ENCODE results near the gene EVPL.
"Not testable (repeated sequence)": the region's sequence is repeated elsewhere in the genome, so short reads cannot be mapped to it uniquely, and the experiment has no call there.

Gene EVPL

GRCh38 chr17:75970011-75970523 is 57.0 kb downstream of the EVPL start:
- ChIA-PET CTCF (no interaction called here), POLR2A (interaction anchor here (1.3 to 1.7 kb wide), 2 partner anchors 9 to 29 kb away, joined by 3 to 7 read pairs; partner anchors contain the start of genes ACOX1, FBF1 and TEN1)
- no peak overlapping the region for H3K4me3 ChIP-seq (ENCODE audit: low read depth, low read length)
- H3K9me3 ChIP-seq (ENCODE audit: control insufficient read depth, insufficient read depth, low read depth, low read length): no peaks in the 10 kb centered on the region
- TF ChIP-seq ZNF169 (tag by site-specific recombination; IDR thresholded peaks at IDR 0.05) (no peak), PRDM10 (tag by site-specific recombination; IDR thresholded peaks at IDR 0.05) (peak; percentile 57; the same call in 1 of the 2 replicates)
- no peaks in the 10 kb centered on the region for H3K4me1 ChIP-seq (ENCODE audit: control insufficient read depth, insufficient read depth, low read length)
- peak overlapping the region; percentile 27; the same call in 1 of the 2 replicates for H3K27ac ChIP-seq (ENCODE audit: extremely low read depth, low read depth, low read length)
- H3K36me3 ChIP-seq (ENCODE audit: control insufficient read depth in 2 of 2, insufficient read depth in 1 of 2, low read length in 2 of 2): peaks cover 39 to 52% of the 10 kb centered on the region in 2 experiments; a peak in 2 of 3 replicates

GRCh38 chr17:75969044-75969443 is 58.1 kb downstream of the EVPL start:
- H3K4me1 ChIP-seq (ENCODE audit: control insufficient read depth, insufficient read depth, low read length); H3K27ac ChIP-seq (ENCODE audit: extremely low read depth, low read depth, low read length); H3K9me3 ChIP-seq (ENCODE audit: control insufficient read depth, insufficient read depth, low read depth, low read length); H3K4me3 ChIP-seq (ENCODE audit: low read depth, low read length): not testable (repeated sequence)
- ChIA-PET CTCF (interaction anchor here (0.8 to 1.3 kb wide), 3 partner anchors 32 to 92 kb away, joined by 4 to 15 read pairs (median 4); partner anchors contain the start of gene CDK3), POLR2A (interaction anchor here (0.6 to 1.8 kb wide), 4 partner anchors 10 to 78 kb away, joined by 5 to 8 read pairs (median 6); partner anchors contain the start of genes ACOX1, FBF1 and TEN1)
- peaks cover 38 to 49% of the 10 kb centered on the region in 2 experiments; a peak in 2 of 3 replicates for H3K36me3 ChIP-seq (ENCODE audit: control insufficient read depth in 2 of 2, insufficient read depth in 1 of 2, low read length in 2 of 2)

- Histone ChIP-seq H3K27ac (ENCODE audit: extremely low read depth, low read depth, low read length) (no peak overlapping the region), H3K4me1 (ENCODE audit: control insufficient read depth, insufficient read depth, low read length) (no peaks in the 10 kb centered on the region), H3K36me3 (ENCODE audit: control insufficient read depth in 2 of 2, insufficient read depth in 1 of 2, low read length in 2 of 2) (peaks cover 22 to 26% of the 10 kb centered on the region in 2 experiments; a peak in 2 of 3 replicates), H3K4me3 (ENCODE audit: low read depth, low read length) (no peak overlapping the region), H3K9me3 (ENCODE audit: control insufficient read depth, insufficient read depth, low read depth, low read length) (no peaks in the 10 kb centered on the region)
- TF ChIP-seq ZNF530 (tag by site-specific recombination; IDR thresholded peaks at IDR 0.05; ENCODE audit: low read depth) (no peak), ZNF121 (tag by site-specific recombination; IDR thresholded peaks at IDR 0.05) (peak; percentile 64; the same call in 1 of the 2 replicates), ZBTB44 (tag by site-specific recombination; IDR thresholded peaks at IDR 0.05) (no peak)
- ChIA-PET POLR2A (interaction anchor here (1.4 kb wide), 1 partner anchor 13 kb away, joined by 8 read pairs; the partner anchor contains the start of genes ACOX1 and TEN1), CTCF (interaction anchor here (0.6 to 2.7 kb wide), 4 partner anchors 10 to 49 kb away, joined by 3 to 10 read pairs (median 3); partner anchors contain the start of gene CDK3)
Observed at GRCh38 chr17:75965468-75965867, 61.6 kb downstream of the EVPL start.

GRCh38 chr17:75959839-75960511 is 67.1 kb downstream of the EVPL start:
- CTCF ChIA-PET: interaction anchor here (0.6 to 1.6 kb wide), 2 partner anchors 54 to 492 kb away, joined by 3 to 5 read pairs; no protein-coding TSS in a partner anchor
- Histone ChIP-seq H3K4me1 (ENCODE audit: control insufficient read depth, insufficient read depth, low read length) (peaks cover 6% of the 10 kb centered on the region; the same call in 1 of the 2 replicates), H3K9me3 (ENCODE audit: control insufficient read depth, insufficient read depth, low read depth, low read length) (no peaks in the 10 kb centered on the region), H3K27ac (ENCODE audit: extremely low read depth, low read depth, low read length) (no peak overlapping the region), H3K4me3 (ENCODE audit: low read depth, low read length) (no peak overlapping the region), H3K36me3 (ENCODE audit: control insufficient read depth in 2 of 2, insufficient read depth in 1 of 2, low read length in 2 of 2) (peaks cover 24 to 33% of the 10 kb centered on the region in 2 experiments)
- TF ChIP-seq ZNF354C (tag by site-specific recombination; IDR thresholded peaks at IDR 0.05; ENCODE audit: borderline replicate concordance, low read depth) (no peak), ZNF214 (tag by site-specific recombination; IDR thresholded peaks at IDR 0.05; ENCODE audit: borderline replicate concordance) (no peak), ZNF529 (tag by site-specific recombination; IDR thresholded peaks at IDR 0.05; ENCODE audit: insufficient replicate concordance) (no peak), MZF1 (tag by site-specific recombination; IDR thresholded peaks at IDR 0.05; ENCODE audit: borderline replicate concordance) (no peak), ZNF223 (tag by site-specific recombination; IDR thresholded peaks at IDR 0.05) (no peak), ZNF239 (tag by site-specific recombination; IDR thresholded peaks at IDR 0.05) (no peak), ZNF37A (tag by site-specific recombination; IDR thresholded peaks at IDR 0.05) (no peak), ZNF521 (tag by site-specific recombination; IDR thresholded peaks at IDR 0.05) (no peak)
- POLR2A ChIA-PET: interaction anchor here (0.7 to 1.0 kb wide), 2 partner anchors 18 to 38 kb away, joined by 3 read pairs; no protein-coding TSS in a partner anchor

All from HEK293 (cell line).